ENCODE results near the gene CTDSP2. TPM values are rescaled to one million over a fixed set of nuclear protein-coding genes. Genes with fewer than 3 reads are reported as not detected.
A peak's percentile ranks its signal among the peaks of the same experiment; 100 is the strongest.

CTDSP2 gene
- total and polyA plus RNA-seq, 2 of the 8 experiments (the other 6 are each of a cell fraction or from before 2014, with no cell fraction given), result 71.3 to 91.7 TPM

- no peak overlapping the region for H2BK12ac ChIP-seq (ENCODE audit: low read depth, low read length)
- no peaks in the 10 kb centered on the region; the same call in 1 of the 2 replicates for H3K79me1 ChIP-seq (ENCODE audit: low read depth, low read length)
- no peak overlapping the region for H4K91ac ChIP-seq (replicated peaks; ENCODE audit: insufficient read length, low read length)
- H4K5ac ChIP-seq (ENCODE audit: insufficient read length, low read depth, low read length), result no peak overlapping the region
- H2AFZ ChIP-seq (ENCODE audit: low read length), result no peak overlapping the region
- H2AK5ac ChIP-seq (ENCODE audit: low read depth, low read length), result no peak overlapping the region
- H3K23ac ChIP-seq (ENCODE audit: insufficient read length), result no peak overlapping the region
- H3K4me3 ChIP-seq (ENCODE audit: extremely low read depth in 1 of 4, insufficient read depth in 2 of 4, low read depth in 3 of 4, low read length in 4 of 4), result no peak overlapping the region
- no peaks in the 10 kb centered on the region for H3K79me2 ChIP-seq (ENCODE audit: control insufficient read depth in 1 of 2, insufficient read depth in 2 of 2, low read length in 2 of 2)
- no peaks in the 10 kb centered on the region for H4K20me1 ChIP-seq (replicated peaks in 1 of 2; ENCODE audit: control insufficient read depth in 1 of 2, insufficient read depth in 2 of 2, low read length in 2 of 2)
- WGBS, 2 experiments (ENCODE audit: extremely low coverage in 1 of 2, insufficient coverage in 1 of 2, insufficient read length in 1 of 2, insufficient replicate concordance in 2 of 2, low coverage in 1 of 2, low lambda C conversion rate in 2 of 2, missing lambda C conversion rate in 1 of 2), result 80% methylated on average over 2 of the region's 2 CpGs; no CpG with 5 or more reads in 1 of the 2 experiments
- H3K4me1 ChIP-seq (replicated peaks in 1 of 4; ENCODE audit: control insufficient read depth in 3 of 4, insufficient read depth in 4 of 4, low read length in 3 of 4), result peaks cover 0 to 8% (median 5%) of the 10 kb centered on the region in 4 experiments; a peak in 4 of 7 replicates
- H4K8ac ChIP-seq (ENCODE audit: extremely low read depth, insufficient read depth, low read length), result no peak overlapping the region
- no peak overlapping the region for H3K56ac ChIP-seq (replicated peaks; ENCODE audit: insufficient read length, low read depth, low read length)
- no peaks in the 10 kb centered on the region; a peak in 1 of 7 replicates for H3K27me3 ChIP-seq (replicated peaks in 1 of 4; ENCODE audit: control insufficient read depth in 3 of 4, extremely low read depth in 1 of 4, insufficient read depth in 3 of 4, low read length in 3 of 4)
- DNase-seq (ENCODE audit: low read depth in 1 of 2, low spot score in 2 of 2), result no peak
- H3K36me3 ChIP-seq (ENCODE audit: control insufficient read depth in 2 of 4, insufficient read depth in 4 of 4, low read length in 3 of 4), result no peaks in the 10 kb centered on the region
- ChIA-PET CTCF (ENCODE audit: partially characterized antibody) (interaction anchor here (0.6 to 4.8 kb wide), 16 partner anchors 12 to 70 kb away, joined by 3 to 26 read pairs (median 4); no protein-coding TSS in a partner anchor), POLR2A (ENCODE audit: partially characterized antibody) (interaction anchor here (0.6 to 0.9 kb wide), 2 partner anchors 18 to 30 kb away, joined by 3 read pairs; no protein-coding TSS in a partner anchor)
- TF ChIP-seq KDM1A (IDR thresholded peaks at IDR 0.05; ENCODE audit: borderline replicate concordance, low read length) (no peak), CBX8 (IDR thresholded peaks at IDR 0.05; ENCODE audit: borderline replicate concordance, low read depth, low read length) (no peak), ATF2 (IDR thresholded peaks at IDR 0.05; ENCODE audit: low read length) (no peak), PHF8 (conservative IDR thresholded peaks at IDR 0.05; ENCODE audit: low read depth, low read length) (no peak), ATF3 (IDR thresholded peaks at IDR 0.05; ENCODE audit: insufficient read depth, low read depth, low read length) (0 out of 2 replicates have a peak, but pooled peaks have one; percentile 17), KDM5A (IDR thresholded peaks at IDR 0.05; ENCODE audit: low read length) (no peak), USF2 (IDR thresholded peaks at IDR 0.05; ENCODE audit: low read length) (peak; percentile 71), ASH2L (IDR thresholded peaks at IDR 0.05; ENCODE audit: low read length) (no peak), SP4 (IDR thresholded peaks at IDR 0.05; ENCODE audit: low read length) (no peak)
- no peak overlapping the region for H3K9ac ChIP-seq (replicated peaks in 1 of 4; ENCODE audit: extremely low read depth in 1 of 4, low read depth in 3 of 4, low read length in 3 of 4)
- H3K4ac ChIP-seq (replicated peaks; ENCODE audit: insufficient read length, low read depth, low read length), result no peak overlapping the region
- no peak overlapping the region for H3K4me2 ChIP-seq (ENCODE audit: insufficient read depth in 1 of 2, low read depth in 2 of 2, low read length in 2 of 2)
- FAIRE-seq, result no peak
- H2BK120ac ChIP-seq (replicated peaks; ENCODE audit: low read depth, low read length), result no peak overlapping the region
- H2BK5ac ChIP-seq (ENCODE audit: low read depth, low read length), result no peak overlapping the region
- peaks cover 3% of the 10 kb centered on the region; the same call in 1 of the 2 replicates for H3K23me2 ChIP-seq (ENCODE audit: low read depth, low read length)
- H2BK20ac ChIP-seq (ENCODE audit: low read length), result no peak overlapping the region
- H3K18ac ChIP-seq (ENCODE audit: extremely low read depth, low read length), result no peak overlapping the region
- no peak overlapping the region for H2BK15ac ChIP-seq (ENCODE audit: low read length)
- H3K9me3 ChIP-seq (ENCODE audit: insufficient read depth in 2 of 2, low read depth in 1 of 2, low read length in 1 of 2), result no peaks in the 10 kb centered on the region
- H3K27ac ChIP-seq (ENCODE audit: low read depth, low read length), result no peak overlapping the region
- no peak overlapping the region for H3K14ac ChIP-seq (ENCODE audit: insufficient read length)
These were observed 25.8 kb upstream of the CTDSP2 start for GRCh38 chr12:57872362-57872761.

Data from H1 (cell line).